WTC11 (cell line): ENCODE results near the gene RSU1.

Experiments used
- CBFB ChIP-seq: sonication (generic); formaldehyde crosslinking; IDR thresholded peaks from 2 replicates; pipeline ENCODE4 v1.8.1; 2022; ENCODE audit warnings: mild to moderate bottlenecking, low read depth, missing genetic modification reagents
- CREM ChIP-seq: sonication (generic); formaldehyde crosslinking; IDR thresholded peaks from 2 replicates; pipeline ENCODE4 v1.8.1; 2022; ENCODE audit warnings: mild to moderate bottlenecking, missing genetic modification reagents, moderate library complexity
- EMX1 ChIP-seq: fragments of 250-450 bp; sonication (Bioruptor Pico); IDR thresholded peaks from 2 replicates; pipeline ENCODE4 v1.8.0; 2021; ENCODE audit warnings: mild to moderate bottlenecking
- ESRRA ChIP-seq: sonication (generic); formaldehyde crosslinking; IDR thresholded peaks from 2 replicates; pipeline ENCODE4 v1.8.1; 2022; ENCODE audit warnings: mild to moderate bottlenecking, missing genetic modification reagents, borderline replicate concordance
- NFYB ChIP-seq: sonication (generic); formaldehyde crosslinking; conservative IDR thresholded peaks from 2 replicates; pipeline ENCODE4 v1.8.0; 2022; ENCODE audit warnings: low read depth, missing genetic modification reagents
- SP1 ChIP-seq: sonication (generic); formaldehyde crosslinking; conservative IDR thresholded peaks from 2 replicates; pipeline ENCODE4 v1.8.1; 2022; ENCODE audit warnings: missing genetic modification reagents
- TEAD4 ChIP-seq: sonication (generic); formaldehyde crosslinking; IDR thresholded peaks from 2 replicates; pipeline ENCODE4 v1.8.0; 2022; ENCODE audit warnings: mild to moderate bottlenecking, missing genetic modification reagents
- ZNF317 ChIP-seq: sonication (generic); formaldehyde crosslinking; IDR thresholded peaks from 2 replicates; pipeline ENCODE4 v1.8.1; 2023; ENCODE audit warnings: low read depth, mild to moderate bottlenecking, moderate library complexity, missing genetic modification reagents, borderline replicate concordance
- TF ChIP-seq, protein P1 (sequence below): fragments of 200-600 bp; IDR thresholded peaks from 2 replicates; pipeline ENCODE4 v1.8.0; 2022; ENCODE audit warnings: antibody characterized with exemption
- TF ChIP-seq, protein P2 (sequence below): sonication (generic); formaldehyde crosslinking; IDR thresholded peaks from 2 replicates; pipeline ENCODE4 v1.8.0; 2022; ENCODE audit warnings: mild to moderate bottlenecking, missing genetic modification reagents

DNA sequence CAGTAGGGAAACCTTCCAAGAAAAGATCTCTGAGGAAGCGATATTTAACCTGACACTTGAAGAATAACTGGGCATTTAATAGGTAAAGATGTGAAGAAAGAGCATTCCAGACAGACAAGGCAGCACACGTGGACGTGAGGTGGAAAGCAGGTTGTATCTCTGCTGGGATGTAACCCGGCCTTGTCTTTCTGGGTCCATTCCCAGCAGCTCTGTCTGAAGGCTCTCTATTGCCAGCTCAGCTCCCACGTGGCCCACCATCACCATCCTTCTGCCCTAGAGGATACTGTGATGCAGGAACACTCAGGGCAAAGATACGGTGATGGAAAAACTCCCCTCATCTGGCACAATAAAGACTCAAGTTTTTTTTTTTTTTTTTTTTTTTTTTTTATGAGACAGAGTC is 137.7 kb downstream of the RSU1 start:
- TF ChIP-seq, protein P1, sequence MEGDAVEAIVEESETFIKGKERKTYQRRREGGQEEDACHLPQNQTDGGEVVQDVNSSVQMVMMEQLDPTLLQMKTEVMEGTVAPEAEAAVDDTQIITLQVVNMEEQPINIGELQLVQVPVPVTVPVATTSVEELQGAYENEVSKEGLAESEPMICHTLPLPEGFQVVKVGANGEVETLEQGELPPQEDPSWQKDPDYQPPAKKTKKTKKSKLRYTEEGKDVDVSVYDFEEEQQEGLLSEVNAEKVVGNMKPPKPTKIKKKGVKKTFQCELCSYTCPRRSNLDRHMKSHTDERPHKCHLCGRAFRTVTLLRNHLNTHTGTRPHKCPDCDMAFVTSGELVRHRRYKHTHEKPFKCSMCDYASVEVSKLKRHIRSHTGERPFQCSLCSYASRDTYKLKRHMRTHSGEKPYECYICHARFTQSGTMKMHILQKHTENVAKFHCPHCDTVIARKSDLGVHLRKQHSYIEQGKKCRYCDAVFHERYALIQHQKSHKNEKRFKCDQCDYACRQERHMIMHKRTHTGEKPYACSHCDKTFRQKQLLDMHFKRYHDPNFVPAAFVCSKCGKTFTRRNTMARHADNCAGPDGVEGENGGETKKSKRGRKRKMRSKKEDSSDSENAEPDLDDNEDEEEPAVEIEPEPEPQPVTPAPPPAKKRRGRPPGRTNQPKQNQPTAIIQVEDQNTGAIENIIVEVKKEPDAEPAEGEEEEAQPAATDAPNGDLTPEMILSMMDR, result no peak
- TF ChIP-seq CBFB (CRISPR knock-in tag), result no peak
- TF ChIP-seq, protein P2, sequence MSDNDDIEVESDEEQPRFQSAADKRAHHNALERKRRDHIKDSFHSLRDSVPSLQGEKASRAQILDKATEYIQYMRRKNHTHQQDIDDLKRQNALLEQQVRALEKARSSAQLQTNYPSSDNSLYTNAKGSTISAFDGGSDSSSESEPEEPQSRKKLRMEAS (CRISPR knock-in tag), result no peak
- TF ChIP-seq NFYB (CRISPR knock-in tag), result no peak
- no peak for TF ChIP-seq SP1
- TF ChIP-seq TEAD4 (CRISPR knock-in tag), result no peak
- no peak for TF ChIP-seq EMX1
- no peak for TF ChIP-seq CREM
- TF ChIP-seq ESRRA (CRISPR knock-in tag), result no peak
- TF ChIP-seq ZNF317 (CRISPR knock-in tag), result no peak
